H1 (cell line): ENCODE results near the gene DNASE1. TPM values are rescaled to one million over a fixed set of nuclear protein-coding genes. Genes with fewer than 3 reads are reported as not detected.

Experiments used
- ATF3 ChIP-seq: IDR thresholded peaks from 2 replicates; pipeline ENCODE4 v1.6.1; 2011; ENCODE audit warnings: low read depth, mild to moderate bottlenecking, low read length; ENCODE audit not compliant: insufficient read depth
- EZH2 ChIP-seq: fragments of 200-600 bp; sonication (generic); IDR thresholded peaks from 2 replicates; pipeline ENCODE4 v1.7.1; 2012; ENCODE audit warnings: low read depth, mild to moderate bottlenecking, moderate library complexity, low read length, inconsistent platforms; ENCODE audit not compliant: severe bottlenecking
- KDM1A ChIP-seq: fragments of 200-600, 300-600 bp; sonication (generic); IDR thresholded peaks from 2 replicates; pipeline ENCODE4 v1.7.1; 2016; ENCODE audit warnings: mild to moderate bottlenecking, low read length, borderline replicate concordance
- polyA plus RNA-seq, 7 experiments: library from polyadenylated mRNA; depleted of rRNA in 3 of 7; stranded (reverse) in 5 of 7; unstranded in 2 of 7; fragments of >200 nt in 5 of 7; fragments of 200-250 nt in 2 of 7; gene quantifications; 1 replicate in 5 of 7; 2 replicates in 1 of 7; 4 replicates in 1 of 7; pipeline versions ENCODE4 v1.2.1 to v1.2.3, GENCODE V29; 2011 to 2013; ENCODE audit warnings: missing spikeins in 2 of 7, mixed read lengths in 2 of 7
- total RNA-seq: library from RNA; stranded (reverse); fragmentation: NEBNext Ultra II Directional; extraction: Animal tissue kit (Norgen Biotek cat#: 25700); gene quantifications from 2 replicates; pipeline ENCODE4 v1.2.1, GENCODE V29; 2021

The DNASE1 gene
- total and polyA plus RNA-seq, 2 of the 8 experiments (the other 6 are each of a cell fraction or from before 2014, with no cell fraction given), result 11.5 to 16.7 TPM

- TF ChIP-seq EZH2 (no peak), ATF3 (no peak), KDM1A (no peak)
Measured at GRCh38 chr16:3618769-3619141, 35.7 kb upstream of the DNASE1 start (continued).
